ENCODE data around the gene PRICKLE2.

The PRICKLE2 gene

DNA sequence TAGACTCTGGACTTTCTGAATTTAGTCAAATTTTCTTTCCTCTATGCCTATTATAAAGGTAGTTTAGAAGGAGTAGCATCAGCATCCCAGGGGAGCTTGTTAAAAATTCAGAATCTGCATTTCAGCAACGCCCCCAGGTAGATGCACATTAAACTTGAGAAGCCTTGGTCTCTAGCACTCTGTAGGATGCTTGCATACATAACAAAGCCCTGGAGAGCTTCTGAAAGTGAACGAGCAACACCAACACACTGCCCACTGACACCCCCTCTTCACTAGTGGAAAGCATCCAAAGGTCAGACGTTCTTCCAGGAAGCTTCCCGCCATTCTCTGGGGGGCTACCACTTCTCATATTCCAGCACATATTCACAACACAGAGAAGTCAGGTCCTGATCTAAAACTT lies 6.5 kb downstream of the PRICKLE2 start:
- DNase-seq = no peak

DNA sequence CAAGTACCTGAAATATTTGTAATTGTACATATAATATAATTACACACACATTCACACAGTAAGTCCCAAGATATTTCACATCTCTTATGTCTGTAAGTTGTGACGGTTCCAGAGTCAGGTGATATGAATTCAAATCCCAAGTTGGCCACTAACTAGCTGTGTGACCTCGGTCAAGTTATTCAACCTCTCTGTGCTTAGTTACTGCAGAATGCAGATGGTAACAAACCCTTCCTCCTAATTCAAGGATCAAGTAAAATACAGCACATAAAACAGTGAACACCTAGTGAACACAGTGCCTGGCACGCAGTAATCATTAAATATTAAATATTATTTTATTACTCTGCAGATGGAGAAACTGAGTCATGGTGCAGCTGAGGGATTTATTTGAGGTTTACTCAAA lies 6.9 kb downstream of the PRICKLE2 start:
- DNase-seq = no peak

DNA sequence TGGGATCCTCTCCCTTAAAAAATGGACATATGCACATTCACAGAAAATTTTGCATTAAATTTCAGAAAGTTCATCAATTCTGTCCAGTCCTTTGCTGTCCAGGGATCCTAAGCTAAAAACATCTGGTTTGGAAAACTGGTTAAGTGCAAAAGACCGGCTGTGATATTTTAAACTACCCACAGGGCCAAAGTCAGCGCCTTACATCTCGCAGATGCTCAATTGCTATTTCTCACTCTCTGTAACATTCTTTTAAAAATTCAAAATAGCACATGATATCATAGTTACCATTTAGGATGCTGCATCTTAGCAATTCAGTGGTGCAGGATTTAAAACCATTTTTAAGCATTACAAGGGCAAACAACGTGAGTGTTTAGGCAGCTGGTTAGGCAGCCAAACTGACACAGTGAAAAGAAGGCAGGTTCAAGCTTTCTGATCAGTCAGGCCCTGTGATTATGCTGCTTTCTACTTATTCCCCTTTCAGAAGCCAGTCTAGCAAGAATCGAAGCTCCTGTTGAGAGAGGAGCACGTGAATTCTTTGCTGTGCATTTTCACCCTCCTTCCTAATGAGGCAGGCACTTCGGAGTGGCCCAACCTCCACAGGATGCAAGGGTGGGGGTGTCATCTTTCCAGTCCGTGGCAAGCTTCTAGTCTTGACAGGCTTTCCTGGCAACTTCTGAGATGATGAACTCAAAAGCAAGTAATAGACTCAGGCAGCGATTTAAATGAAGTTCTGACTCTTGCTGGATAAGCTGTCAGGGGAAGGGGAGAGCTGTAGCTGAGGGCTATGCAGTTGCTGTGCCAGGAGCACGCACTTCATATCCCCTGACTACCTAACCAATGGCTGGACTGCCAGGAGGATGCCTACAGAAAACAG lies 8.8 kb downstream of the PRICKLE2 start:
- no peak for DNase-seq

DNA sequence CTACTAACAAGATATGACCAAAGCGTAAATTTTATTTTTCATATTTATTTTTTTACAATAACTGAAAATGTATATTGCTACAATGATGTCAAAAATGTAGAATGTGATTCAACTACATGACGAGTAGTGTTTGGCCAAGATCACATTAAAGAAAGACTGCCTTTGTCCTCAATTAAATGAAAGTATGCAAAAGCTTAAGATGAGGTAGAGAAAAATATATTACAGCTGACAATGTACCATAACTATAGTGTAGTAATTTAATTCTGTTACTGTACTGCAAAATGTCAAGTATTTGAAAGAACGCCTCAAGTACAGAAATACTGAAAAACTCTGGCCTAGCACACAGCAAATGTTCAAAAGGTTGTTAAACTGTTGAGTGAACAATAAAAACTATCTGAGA lies 9.7 kb downstream of the PRICKLE2 start:
- no peak for DNase-seq

DNA sequence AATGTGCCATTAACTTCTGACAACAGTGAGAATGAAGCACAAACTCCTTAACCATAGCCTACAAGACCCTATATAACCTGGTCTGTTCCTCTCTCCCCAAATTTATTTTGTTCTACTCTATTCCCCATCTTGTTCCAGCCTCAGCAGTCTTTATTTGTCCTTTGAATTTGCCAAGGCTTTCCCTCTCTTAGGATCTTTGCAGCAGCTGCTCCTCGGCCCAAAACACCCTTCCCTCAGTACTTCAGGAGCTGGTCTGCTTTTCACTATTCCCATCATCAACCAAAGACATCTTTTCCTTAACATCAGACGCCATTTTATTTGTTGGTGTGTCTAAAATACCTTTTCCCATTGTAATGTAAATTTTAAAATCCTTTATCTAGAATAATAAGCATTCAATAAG lies 10.2 kb downstream of the PRICKLE2 start:
- no peak for DNase-seq

DNA sequence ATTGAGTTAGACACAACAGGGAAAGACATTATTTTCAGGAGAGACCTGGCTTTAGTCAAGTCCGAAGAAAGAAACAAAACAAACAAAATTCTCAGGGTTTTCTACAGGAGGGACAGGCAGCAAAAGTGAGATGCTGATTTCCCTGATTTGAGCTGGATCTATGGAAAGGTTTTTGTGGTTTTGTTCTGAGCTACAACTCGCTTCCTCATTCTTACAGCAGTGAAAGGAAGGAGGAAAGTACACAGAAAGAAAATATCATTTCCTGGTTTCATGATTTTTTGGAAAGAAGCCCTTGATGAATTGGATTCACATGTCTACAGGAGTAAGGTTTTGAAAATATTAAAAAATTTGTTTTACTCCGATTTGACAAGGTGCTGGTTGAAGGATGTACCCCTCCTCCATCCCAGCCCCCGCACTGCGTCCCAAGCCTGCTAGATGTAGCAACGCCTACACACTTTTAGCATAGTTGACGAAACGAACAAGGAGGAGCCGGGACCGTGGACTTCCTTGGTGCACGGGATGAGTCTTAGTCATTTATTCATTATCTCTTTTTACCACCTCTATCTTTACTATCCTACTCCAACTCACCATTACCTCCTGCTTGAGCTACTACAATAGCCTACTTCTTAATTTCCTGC lies 10.8 kb downstream of the PRICKLE2 start:
- DNase-seq = no peak

DNA sequence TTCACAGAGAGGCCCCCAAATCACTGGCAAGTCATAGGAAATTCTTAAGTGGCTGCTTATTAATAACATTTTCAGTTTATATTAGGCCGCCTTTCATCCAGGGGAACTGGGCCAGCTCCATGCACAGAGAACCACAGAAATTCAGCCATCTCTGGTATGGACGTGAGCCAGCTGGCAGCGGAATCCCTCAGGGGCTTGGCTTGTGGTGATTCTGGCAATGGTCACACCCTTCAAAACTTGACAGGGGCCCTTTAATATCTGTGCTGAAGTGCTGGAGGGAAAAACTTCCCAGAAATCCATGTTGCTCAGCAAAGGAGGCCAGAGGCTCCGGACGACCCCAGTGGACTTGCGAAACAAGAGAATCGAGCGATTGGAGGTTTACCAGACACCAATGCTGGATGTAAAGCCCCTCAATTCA lies 11.3 kb downstream of the PRICKLE2 start:
- DNase-seq = no peak

DNA sequence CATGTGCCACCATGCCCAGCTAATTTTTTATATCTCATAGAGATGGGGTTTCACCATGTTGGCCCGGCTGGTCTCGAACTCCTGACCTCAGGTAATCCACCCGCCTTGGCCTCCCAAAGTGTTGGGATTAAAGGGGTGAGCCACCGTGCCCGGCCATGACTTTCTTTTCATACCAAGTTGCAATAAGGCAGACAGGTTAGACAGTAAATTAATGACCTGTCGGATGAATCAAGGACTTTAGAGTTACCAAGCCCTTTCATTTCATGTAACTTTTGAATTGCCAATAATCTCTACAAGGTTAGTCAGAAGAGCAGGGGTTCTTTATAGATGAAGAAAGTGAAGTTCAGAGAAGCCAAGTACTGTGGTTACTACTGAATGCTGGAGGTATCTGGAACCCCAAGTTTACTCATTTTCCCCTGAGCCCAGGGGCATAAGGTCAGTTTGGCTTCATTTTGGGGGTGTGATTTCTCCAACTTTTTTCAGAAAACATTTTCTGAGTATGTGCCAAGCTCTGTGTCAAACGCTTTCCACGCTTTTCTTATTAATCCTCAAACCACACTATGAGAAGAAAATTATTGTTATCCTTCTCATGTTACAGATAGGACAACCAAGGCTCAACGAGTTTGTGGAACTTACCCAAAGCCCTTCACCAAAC lies 11.9 kb downstream of the PRICKLE2 start:
- no peak for DNase-seq

DNA sequence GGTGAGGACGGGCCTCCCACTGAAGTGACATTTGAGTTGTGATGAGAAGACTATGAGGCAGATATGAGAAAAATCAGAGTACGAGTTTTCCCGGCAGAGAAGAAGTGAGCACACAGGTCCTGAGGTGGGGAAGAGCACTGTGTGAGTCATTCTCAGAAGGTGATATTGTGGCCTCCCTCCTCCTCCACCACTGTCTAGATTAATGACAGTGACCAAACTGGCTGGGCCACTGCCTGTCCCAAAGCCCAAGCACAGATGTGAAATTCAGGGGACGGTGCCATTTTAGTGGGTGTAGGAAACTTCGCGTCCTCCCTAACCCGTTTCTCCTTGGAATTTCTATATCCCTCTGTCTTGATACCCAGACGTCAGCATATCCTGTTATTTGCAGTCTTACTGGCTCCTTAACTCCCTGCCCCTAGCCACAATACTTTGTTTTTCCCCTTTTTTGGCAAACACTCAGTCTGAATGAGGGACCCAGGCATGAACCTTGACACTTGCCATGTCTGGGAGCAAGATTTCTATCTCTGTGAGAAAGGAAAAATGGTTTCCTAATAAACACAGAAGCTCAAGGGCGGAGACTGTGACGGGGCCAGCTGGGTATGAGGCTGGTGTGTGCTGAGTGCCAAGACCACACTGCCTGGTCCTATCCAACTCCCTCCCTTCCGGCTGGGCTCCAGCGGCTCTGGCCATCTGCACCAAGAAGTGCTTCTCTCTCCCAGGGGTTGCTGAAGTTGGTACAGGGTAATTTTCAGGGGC lies 15.2 kb downstream of the PRICKLE2 start:
- DNase-seq = no peak

DNA sequence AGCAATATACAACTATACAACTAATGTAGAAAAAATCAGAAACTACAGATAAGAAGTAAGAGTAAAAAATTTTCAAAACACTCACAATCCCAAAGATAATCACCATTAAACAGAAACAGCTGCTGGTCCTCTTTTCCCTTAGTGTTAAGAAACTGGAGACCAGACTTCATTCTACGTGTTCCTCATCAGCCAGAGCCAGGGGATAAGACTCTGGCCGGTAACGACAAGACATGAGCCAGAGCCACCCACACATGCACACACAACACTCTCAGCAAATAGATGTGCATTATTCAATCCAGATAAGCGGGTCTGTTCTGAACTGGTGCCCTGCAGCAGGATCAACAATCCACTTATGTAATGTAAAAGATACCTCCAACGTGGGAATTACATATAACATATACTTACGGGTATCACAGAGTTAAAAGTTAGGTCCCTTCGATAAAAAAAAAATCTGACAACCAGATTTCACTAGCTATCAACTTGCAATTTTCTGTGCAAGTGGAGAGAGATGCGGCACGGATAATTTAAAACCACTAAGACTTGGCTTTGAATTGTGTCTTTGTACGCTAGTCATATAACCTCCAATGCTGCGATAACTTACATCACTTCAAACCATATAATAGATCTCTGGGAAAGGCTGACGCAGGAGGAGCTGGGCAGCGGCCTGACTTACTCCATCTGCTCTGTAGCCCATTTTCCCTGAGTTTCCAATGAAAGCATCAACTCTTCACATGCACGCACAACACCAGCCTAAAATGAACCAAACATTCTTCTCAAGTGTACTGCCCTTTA lies 17.8 kb downstream of the PRICKLE2 start:
- no peak for DNase-seq

DNA sequence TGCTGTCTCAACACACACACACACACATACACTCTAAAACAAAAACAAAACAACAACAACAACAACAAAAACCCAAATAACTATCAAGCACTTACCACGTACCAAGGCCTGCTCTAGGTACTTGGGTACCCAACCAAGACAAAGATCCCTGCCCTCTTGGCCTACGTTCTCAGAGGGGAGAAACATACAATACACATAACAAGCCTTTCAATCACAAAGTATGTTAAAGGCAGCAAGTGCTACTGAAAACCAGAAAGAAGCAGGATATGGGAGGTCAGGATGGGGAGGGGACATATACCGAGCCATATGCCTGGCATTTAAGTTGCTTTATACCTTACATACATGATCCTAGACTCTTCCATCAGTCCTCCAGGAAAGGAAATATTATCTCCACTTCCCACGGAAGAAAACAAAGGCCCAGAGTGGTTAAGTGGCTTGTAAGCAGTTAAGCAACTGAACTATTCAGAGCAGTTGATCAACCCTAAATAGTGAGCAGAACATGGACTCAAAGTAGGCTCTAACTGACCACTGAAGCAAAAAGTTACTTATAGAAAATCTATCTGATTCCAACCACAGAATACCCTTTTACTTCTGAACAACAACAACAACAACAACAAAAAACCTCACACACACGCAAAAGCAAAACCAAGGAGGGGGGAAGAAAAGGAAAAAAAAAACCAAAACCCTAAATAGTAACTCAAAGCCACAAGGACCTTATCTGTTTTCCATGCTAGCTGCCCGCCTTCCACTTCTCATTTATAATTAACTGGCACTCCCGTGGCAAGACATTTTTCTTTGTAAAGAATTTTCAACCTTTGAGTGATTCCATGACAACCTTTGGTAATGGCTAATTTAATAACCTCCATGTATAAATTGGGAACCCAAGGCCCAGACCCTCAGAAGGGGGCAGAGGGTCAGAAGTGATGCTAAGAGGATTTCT lies 21.0 kb downstream of the PRICKLE2 start:
- DNase-seq = no peak

DNA sequence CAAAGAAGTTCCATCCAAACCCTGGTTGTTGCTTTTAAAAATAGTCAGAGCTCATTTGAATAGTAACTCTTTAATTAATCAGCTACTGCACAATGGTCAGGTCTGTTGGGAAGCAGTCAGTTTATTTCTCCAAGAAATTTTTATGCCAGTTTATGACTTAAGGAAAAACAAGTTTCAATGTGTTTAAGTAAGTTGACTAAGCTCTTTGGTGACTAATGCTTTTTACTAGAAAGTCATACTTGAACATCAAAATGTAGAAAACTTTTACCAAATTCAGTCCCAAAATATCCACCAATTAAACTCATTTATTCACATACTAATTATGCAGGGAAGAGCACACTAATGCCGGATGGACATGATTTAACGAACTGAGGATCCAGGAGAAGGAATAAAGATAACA lies 22.1 kb downstream of the PRICKLE2 start:
- DNase-seq = no peak

DNA sequence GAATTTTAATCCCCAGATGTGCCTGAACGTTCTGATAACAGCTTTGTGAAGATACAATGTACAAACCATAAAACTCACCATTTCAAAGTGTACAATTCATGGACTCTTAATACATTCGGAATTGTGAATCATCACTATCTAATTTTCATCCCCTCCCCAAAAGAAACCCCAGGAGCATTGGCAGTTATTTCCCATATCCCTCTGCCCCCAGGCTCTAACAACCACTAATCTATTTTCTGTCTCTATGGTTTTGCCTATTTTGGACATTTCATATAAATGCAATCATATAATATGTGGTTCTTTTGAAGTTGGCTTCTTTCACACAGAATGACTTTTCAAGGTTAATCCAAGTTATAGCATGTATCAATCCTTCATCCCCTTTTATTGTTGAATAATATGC lies 25.3 kb downstream of the PRICKLE2 start:
- DNase-seq = no peak

DNA sequence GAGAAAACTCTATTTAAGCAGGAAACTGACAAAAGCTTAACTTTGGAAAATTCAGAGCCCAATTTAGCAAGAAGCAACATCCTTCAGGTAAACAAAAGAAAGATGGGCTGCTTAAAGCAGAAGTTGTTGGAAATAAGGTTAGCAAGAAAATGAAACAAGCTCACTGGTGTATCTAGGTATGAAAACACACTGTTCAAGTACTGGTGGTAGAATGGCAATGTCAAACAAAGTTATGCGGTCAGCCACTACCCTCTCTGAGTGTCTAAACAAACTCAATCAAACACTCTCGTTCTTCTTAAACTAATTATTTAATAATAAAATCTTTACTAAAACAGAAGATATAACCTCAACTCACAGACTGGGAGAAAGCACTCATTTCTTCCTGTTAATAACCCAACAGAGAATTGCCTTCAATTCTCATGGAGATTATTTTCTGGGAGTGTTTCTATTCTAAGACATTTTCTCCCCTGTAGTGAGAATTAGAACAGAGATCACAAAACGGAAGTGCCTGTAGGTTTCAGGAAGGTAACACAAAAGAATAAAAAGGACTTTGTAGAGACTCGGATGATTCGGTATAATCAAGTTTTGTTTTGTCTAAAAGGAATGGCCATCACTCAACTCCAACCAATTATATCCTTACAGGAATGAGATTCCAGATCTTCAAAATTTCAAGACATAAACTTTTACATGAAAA lies 28.9 kb downstream of the PRICKLE2 start:
- no peak for DNase-seq

DNA sequence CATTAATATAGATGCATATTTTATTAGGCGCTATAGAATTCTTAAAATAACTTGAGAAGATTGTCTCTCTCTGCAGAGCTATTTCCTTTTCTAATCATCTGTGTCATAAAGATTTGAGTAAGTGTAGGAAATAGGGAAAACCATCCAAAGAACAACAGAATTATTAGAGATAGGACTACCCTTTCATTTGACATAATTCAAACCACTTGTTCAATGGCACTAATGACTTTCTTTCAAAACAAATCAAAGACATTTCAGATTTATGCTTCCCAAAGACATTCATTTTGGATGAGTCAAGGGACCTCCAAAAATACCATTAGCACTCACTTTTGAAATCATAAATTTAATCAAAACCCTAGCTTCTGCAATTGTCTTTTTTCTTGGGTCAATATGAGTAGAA lies 29.5 kb downstream of the PRICKLE2 start:
- no peak for DNase-seq

DNA sequence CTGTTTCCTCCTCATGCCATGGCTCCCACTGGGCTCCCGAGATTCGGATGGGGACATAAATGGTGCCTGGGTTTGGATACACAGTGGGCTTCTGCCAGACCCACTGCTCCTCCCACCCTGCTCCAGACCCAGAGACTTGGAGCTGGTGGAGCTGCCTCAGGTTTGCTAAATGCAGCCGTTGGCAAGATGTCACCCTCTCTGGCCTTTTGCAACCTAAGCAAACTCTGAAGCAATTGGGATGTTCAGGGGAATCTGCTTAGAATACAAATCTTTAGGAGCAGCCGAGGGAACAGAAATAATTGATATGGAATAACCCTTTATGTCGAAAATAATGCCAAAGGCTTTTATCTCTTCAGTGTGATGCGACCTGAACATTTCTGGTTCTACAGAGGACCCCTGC lies 33.4 kb downstream of the PRICKLE2 start:
- no peak for DNase-seq

DNA sequence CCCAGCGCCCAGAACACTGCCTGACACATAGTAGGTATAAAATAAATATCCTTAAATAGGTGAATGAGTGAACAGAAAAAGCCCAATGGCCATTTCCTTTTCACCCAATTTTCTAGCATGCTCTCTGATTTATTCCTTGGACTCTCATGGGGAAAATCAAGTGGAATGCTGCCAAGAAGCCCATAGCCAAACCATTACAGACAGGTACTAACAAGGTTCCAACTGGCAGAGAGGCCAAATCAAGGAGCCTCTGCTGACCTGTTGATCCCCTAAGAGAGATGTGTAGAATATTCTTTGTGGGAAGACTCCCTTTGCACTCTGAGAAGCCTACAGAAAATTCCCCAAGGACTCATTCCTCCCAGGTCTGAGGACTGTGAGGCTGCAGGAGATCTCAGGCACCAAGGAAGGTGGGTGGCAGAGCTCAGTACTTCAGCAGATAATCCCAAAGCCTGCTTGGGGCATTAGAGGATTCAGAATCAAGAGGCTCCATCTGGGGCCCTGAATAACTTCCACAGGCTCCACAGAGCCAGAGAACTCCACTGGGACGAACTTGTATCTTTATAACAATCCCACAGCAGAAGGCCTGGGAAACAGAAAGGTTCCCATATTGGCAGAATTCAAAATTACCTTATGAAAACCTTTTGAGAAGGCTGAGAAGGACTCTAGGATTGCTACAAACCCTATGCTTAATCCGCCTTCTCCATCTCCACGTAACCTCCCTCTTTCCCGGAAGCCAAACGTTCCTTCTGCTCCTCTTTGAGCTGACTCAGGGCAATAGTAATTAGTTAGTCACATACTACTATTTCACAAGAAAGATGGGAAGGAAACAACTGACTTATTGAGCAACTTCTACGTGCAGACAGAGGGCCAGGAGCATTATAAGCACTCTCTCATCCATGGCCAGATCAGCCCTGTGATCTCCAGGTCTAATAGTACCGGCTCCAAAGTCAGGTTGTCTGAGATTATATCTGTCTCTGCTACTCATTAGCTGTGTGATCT lies 34.5 kb downstream of the PRICKLE2 start:
- no peak for DNase-seq

DNA sequence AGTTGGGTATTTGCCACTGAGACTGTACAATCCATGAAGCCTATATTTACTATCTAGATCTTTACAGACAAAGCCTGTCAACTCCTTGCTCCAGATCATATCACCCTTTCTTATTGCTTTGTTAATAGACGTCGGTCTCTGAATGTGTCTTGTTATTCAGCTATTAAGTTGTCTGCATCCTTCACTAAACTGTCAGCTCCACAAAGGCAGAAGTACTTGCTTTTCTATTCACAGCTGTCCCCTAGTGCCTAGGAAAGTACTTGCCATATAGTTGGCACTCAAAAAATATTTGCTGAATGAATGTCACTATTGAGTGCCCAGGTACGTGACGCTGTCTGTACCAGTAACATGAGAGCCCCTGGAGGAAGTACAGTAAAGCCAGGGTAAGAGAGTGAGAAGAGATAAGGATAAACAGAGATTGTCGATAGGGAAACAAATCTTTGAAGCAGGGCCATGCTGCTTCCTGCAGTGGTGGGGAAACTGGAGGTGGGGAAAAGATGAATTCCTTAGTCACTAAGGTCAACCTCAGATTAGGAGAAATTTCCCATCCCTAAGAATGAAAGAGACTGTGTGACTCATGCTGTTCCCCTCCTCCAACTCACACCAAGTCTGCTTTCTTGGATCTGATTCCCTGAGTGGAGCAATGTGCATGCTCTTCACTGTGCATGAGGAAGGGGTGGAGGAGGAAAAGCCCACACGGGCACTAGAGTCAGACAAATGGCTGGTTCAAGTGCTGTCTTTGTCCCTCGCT lies 36.3 kb downstream of the PRICKLE2 start:
- DNase-seq = no peak
